GM12874 (cell line): ENCODE results near the gene GUCY2F.

Experiments used
- TF ChIP-seq, protein P1 (sequence below): IDR thresholded peaks from 2 replicates; pipeline ENCODE4 v1.5.1; 2011; ENCODE audit warnings: low read depth, mild to moderate bottlenecking, control low read depth, low read length, moderate library complexity; ENCODE audit not compliant: insufficient read depth

GUCY2F gene

GRCh38 chrX:109372716-109373115, 109.2 kb downstream of the GUCY2F start:
- TF ChIP-seq, protein P1, sequence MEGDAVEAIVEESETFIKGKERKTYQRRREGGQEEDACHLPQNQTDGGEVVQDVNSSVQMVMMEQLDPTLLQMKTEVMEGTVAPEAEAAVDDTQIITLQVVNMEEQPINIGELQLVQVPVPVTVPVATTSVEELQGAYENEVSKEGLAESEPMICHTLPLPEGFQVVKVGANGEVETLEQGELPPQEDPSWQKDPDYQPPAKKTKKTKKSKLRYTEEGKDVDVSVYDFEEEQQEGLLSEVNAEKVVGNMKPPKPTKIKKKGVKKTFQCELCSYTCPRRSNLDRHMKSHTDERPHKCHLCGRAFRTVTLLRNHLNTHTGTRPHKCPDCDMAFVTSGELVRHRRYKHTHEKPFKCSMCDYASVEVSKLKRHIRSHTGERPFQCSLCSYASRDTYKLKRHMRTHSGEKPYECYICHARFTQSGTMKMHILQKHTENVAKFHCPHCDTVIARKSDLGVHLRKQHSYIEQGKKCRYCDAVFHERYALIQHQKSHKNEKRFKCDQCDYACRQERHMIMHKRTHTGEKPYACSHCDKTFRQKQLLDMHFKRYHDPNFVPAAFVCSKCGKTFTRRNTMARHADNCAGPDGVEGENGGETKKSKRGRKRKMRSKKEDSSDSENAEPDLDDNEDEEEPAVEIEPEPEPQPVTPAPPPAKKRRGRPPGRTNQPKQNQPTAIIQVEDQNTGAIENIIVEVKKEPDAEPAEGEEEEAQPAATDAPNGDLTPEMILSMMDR, result no peak

DNA sequence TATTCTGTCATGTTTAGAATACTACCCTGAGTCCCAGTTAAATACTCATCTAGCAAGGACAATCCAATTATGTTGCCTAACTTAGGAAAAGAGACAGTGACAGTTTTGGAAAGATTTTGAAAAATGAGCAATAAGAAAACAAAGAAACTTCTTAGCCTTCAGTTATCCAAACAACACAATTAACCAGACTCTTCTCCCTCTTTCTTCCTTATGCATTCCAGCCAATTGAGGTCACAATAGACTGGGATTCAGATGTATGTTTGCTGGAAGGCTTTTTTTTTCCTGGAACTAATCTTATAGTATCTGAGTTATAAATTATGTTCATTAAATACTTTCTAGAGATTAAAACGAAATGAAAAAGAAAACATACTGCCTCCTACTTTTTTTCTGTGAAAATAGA, 109.6 kb downstream of the GUCY2F start:
- TF ChIP-seq, protein P1, result no peak

- TF ChIP-seq, protein P1, result no peak
These were observed 119.8 kb downstream of the GUCY2F start for GRCh38 chrX:109362101-109362500.

DNA sequence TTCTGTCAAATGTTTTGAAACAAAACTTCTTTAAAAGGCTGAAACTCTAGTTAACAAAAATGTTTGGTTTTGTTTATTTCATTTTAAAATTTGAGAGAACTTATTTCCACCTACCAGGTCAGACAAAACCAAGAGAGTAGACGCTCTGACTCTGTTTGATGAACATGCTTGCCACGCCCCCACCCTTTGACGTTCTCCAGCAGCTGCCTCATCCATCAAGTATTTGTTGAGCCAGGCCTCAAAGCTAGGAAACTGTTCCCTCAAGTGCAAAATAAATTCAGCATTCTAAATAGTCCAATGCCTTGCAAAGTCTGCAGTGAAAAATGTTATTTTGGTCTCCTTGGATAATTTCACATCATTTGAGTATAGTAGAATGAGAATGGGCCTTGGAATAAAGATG, 121.6 kb downstream of the GUCY2F start:
- TF ChIP-seq, protein P1, result no peak

- TF ChIP-seq, protein P1, result no peak
These were observed 124.2 kb downstream of the GUCY2F start for GRCh38 chrX:109357706-109358105.

DNA sequence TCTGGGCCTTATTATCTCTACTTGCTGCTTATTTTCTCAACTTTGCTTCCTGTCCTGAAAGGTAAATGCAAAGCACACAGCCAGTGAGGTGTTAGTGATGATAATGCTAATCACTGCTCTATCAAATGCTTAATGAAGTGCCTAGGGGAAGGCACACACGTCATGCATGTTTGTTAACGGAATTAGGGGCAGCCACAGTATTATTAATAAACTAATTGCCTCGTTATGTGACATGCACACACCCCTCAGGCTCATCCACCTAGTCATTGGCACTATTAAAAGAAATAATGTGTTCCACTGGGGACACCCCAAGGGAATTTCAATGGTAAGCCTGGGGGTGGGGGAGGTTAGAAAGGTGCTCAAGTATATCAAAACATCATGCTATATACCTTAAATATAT, 125.2 kb downstream of the GUCY2F start:
- TF ChIP-seq, protein P1, result no peak

- TF ChIP-seq, protein P1, result no peak
These were observed 129.8 kb downstream of the GUCY2F start for GRCh38 chrX:109352066-109352588.
